Measurements from ENCODE around the gene ALPG.

The ALPG gene

GRCh38 chr2:232460171-232460570, 53.5 kb downstream of the ALPG start:
- DNase-seq: no peak
